HCT116 (cell line): ENCODE data around the gene TM4SF20. TPM values are rescaled to one million over a fixed set of nuclear protein-coding genes. Genes with fewer than 3 reads are reported as not detected.

Experiments
- ATAC-seq: fragments of 200-7000 bp; cut with Tn5 transposase; 2 replicates; pipeline ENCODE4 v1.9.1; 2020; ENCODE audit warnings: mild to moderate bottlenecking, moderate library complexity
- BruUV-seq: library from RNA; stranded (reverse); fragments of 400-500 nt; replicated peaks from 2 replicates; lab custom pipeline; 2021; lab: Mats Ljungman, UMichigan
- CTCF ChIA-PET: fragments of 300-600 bp; sonication (Branson Sonifier 250); formaldehyde crosslinking; loops from one replicate; lab custom pipeline; 2021; ENCODE audit warnings: antibody characterized with exemption; lab: Charles Lee
- POLR2A ChIA-PET: fragments of 300-600, 350-600 bp; sonication (Branson Sonifier 250); formaldehyde crosslinking; loops from one replicate; lab custom pipeline; 2021; ENCODE audit warnings: antibody characterized with exemption; lab: Charles Lee
- RAD21 ChIA-PET, 2 experiments: fragments of 300-600 bp; sonication (Branson Sonifier 250); formaldehyde crosslinking; loops; one replicate each; lab custom pipeline; 2023; ENCODE audit warnings: low total read pairs in 2 of 2; ENCODE audit not compliant: uncharacterized antibody in 2 of 2, unreplicated experiment in 2 of 2, low non-redundant PET in 1 of 2; lab: Charles Lee
- DNase-seq: peaks from one replicate; pipeline ENCODE4 v3.0.0-alpha.2; 2010; ENCODE audit warnings: low read depth, low spot score
- H2AFZ ChIP-seq: fragments of 200-600 bp; shearing (Covaris generic), sonication (generic); 2 replicates; pipeline ENCODE4 v1.6.1; 2017; ENCODE audit warnings: low read depth, mixed run types, mixed read lengths, antibody characterized with exemption, low read length; ENCODE audit not compliant: poor library complexity, severe bottlenecking
- H3K27ac ChIP-seq: 2 replicates; pipeline ENCODE4 v1.5.1; 2012; ENCODE audit warnings: low read depth, low read length
- H3K27me3 ChIP-seq: fragments of 200-600 bp; sonication (generic); 2 replicates; pipeline ENCODE4 v1.6.1; 2016; ENCODE audit warnings: mixed run types, low read length, mixed read lengths; ENCODE audit not compliant: insufficient read depth
- H3K36me3 ChIP-seq, 2 experiments: fragments of 200-500 bp in 1 of 2; fragments of 200-600 bp in 1 of 2; sonication (Bioruptor generic) in 1 of 2; sonication (generic) in 1 of 2; 2 replicates each; pipeline versions ENCODE4 v1.5.1 to v1.6.1; 2014 to 2016; ENCODE audit warnings: low read length in 2 of 2, inconsistent platforms in 1 of 2, mixed read lengths in 1 of 2, mixed run types in 1 of 2; ENCODE audit not compliant: insufficient read depth in 2 of 2, control insufficient read depth in 1 of 2
- H3K4me1 ChIP-seq, 2 experiments: fragments of 200-600 bp in 1 of 2; sonication (generic) in 1 of 2; 2 replicates each; pipeline versions ENCODE4 v1.5.1 to v1.6.1; 2012 to 2017; ENCODE audit warnings: low read length in 2 of 2, inconsistent platforms in 1 of 2, mild to moderate bottlenecking in 1 of 2, mixed read lengths in 1 of 2, mixed run types in 1 of 2, moderate library complexity in 1 of 2; ENCODE audit not compliant: insufficient read depth in 2 of 2, control insufficient read depth in 1 of 2
- H3K4me2 ChIP-seq: fragments of 200-600 bp; sonication (generic); 2 replicates; pipeline ENCODE4 v1.6.1; 2017; ENCODE audit warnings: mixed run types, low read length, mixed read lengths
- H3K4me3 ChIP-seq, 2 experiments: fragments of 200-600 bp in 1 of 2; sonication (generic) in 1 of 2; replicated peaks in 1 of 2; 2 replicates each; pipeline ENCODE4 v1.5.1; 2011 to 2016; ENCODE audit warnings: low read length in 2 of 2, control low read depth in 1 of 2, low read depth in 1 of 2, mild to moderate bottlenecking in 1 of 2, mixed read lengths in 1 of 2, mixed run types in 1 of 2
- H3K79me2 ChIP-seq: fragments of 200-600 bp; sonication (generic); 2 replicates; pipeline ENCODE4 v1.6.1; 2017; ENCODE audit warnings: mild to moderate bottlenecking, mixed run types, low read length, moderate library complexity, mixed read lengths; ENCODE audit not compliant: insufficient read depth
- H3K9ac ChIP-seq: fragments of 200-600 bp; sonication (generic); 2 replicates; pipeline ENCODE4 v1.6.1; 2016; ENCODE audit warnings: low read length, mixed read lengths
- H3K9me2 ChIP-seq: fragments of 200-600 bp; sonication (generic), shearing (Covaris generic); 2 replicates; pipeline ENCODE4 v1.6.1; 2017; ENCODE audit warnings: mixed run types, mild to moderate bottlenecking, moderate library complexity; ENCODE audit not compliant: insufficient read depth
- H3K9me3 ChIP-seq, 2 experiments: fragments of 200-500 bp in 1 of 2; fragments of 200-600 bp in 1 of 2; sonication (Bioruptor generic) in 1 of 2; sonication (generic) in 1 of 2; 2 replicates each; pipeline ENCODE4 v1.6.1; 2014 to 2017; ENCODE audit warnings: low read length in 2 of 2, mixed read lengths in 2 of 2, inconsistent platforms in 1 of 2, low read depth in 1 of 2, mild to moderate bottlenecking in 1 of 2, mixed run types in 1 of 2, moderate library complexity in 1 of 2; ENCODE audit not compliant: control insufficient read depth in 1 of 2, insufficient read depth in 1 of 2
- H4K20me1 ChIP-seq: fragments of 200-600 bp; sonication (generic), shearing (Covaris generic); 2 replicates; pipeline ENCODE4 v1.6.1; 2017; ENCODE audit warnings: mixed run types, mild to moderate bottlenecking, moderate library complexity; ENCODE audit not compliant: insufficient read depth
- CBX3 ChIP-seq: IDR thresholded peaks from 2 replicates; pipeline ENCODE4 v1.6.1; 2012; ENCODE audit warnings: low read depth
- CEBPB ChIP-seq: IDR thresholded peaks from 2 replicates; pipeline ENCODE4 v1.6.1; 2012; ENCODE audit warnings: low read depth
- EGR1 ChIP-seq: IDR thresholded peaks from 2 replicates; pipeline ENCODE4 v1.6.1; 2012; ENCODE audit warnings: low read depth
- ELF1 ChIP-seq: IDR thresholded peaks from 2 replicates; pipeline ENCODE4 v1.6.1; 2012; ENCODE audit warnings: low read depth, borderline replicate concordance
- EZH2 ChIP-seq: fragments of 200-600 bp; sonication (generic); IDR thresholded peaks from 2 replicates; pipeline ENCODE4 v1.6.1; 2017; ENCODE audit warnings: antibody characterized with exemption, mixed run types
- EZH2phosphoT487 ChIP-seq: fragments of 200-600 bp; IDR thresholded peaks from 2 replicates; pipeline ENCODE4 v1.6.1; 2018; ENCODE audit warnings: antibody characterized with exemption, borderline replicate concordance
- FOSL1 ChIP-seq: IDR thresholded peaks from 2 replicates; pipeline ENCODE4 v1.6.1; 2012; ENCODE audit warnings: low read depth
- JUND ChIP-seq: IDR thresholded peaks from 2 replicates; pipeline ENCODE4 v1.6.1; 2012
- MAX ChIP-seq: IDR thresholded peaks from 2 replicates; pipeline ENCODE4 v1.6.1; 2012
- POLR2A ChIP-seq: IDR thresholded peaks from 2 replicates; pipeline ENCODE4 v1.7.0; 2011; ENCODE audit warnings: borderline replicate concordance; ENCODE audit not compliant: insufficient read depth, insufficient read length; ENCODE audit errors: extremely low read depth
- POLR2AphosphoS5 ChIP-seq: IDR thresholded peaks from 2 replicates; pipeline ENCODE4 v1.6.1; 2011; ENCODE audit warnings: mild to moderate bottlenecking, low read depth, low read length, moderate library complexity
- RAD21 ChIP-seq: IDR thresholded peaks from 2 replicates; pipeline ENCODE4 v1.6.1; 2012; ENCODE audit warnings: low read depth, mild to moderate bottlenecking
- SIN3A ChIP-seq: IDR thresholded peaks from 2 replicates; pipeline ENCODE4 v1.6.1; 2012; ENCODE audit warnings: low read depth
- TCF7L2 ChIP-seq: IDR thresholded peaks from 2 replicates; pipeline ENCODE4 v1.7.0; 2011; ENCODE audit warnings: borderline replicate concordance, inconsistent platforms; ENCODE audit not compliant: insufficient read depth, insufficient read length; ENCODE audit errors: extremely low read depth
- YY1 ChIP-seq: IDR thresholded peaks from 2 replicates; pipeline ENCODE4 v1.6.1; 2011; ENCODE audit warnings: low read length, low read depth, moderate library complexity, mild to moderate bottlenecking; ENCODE audit not compliant: insufficient replicate concordance; ENCODE audit errors: extremely low read depth
- ZFX ChIP-seq: fragments of 450-650 bp; IDR thresholded peaks from 2 replicates; pipeline ENCODE4 v1.6.1; 2017
- intact Hi-C: fragments of 100-400 bp; cut with micrococcal nuclease; formaldehyde crosslinking; loops from 2 replicates; pipeline ENCODE4 v1.10.0; 2022
- total RNA-seq: library from RNA; stranded (reverse); gene quantifications from one replicate; pipeline ENCODE4 v1.2.1, GENCODE V29; 2021; ENCODE audit not compliant: unreplicated experiment
- TF ChIP-seq, protein P1 (sequence below): IDR thresholded peaks from 2 replicates; pipeline ENCODE4 v1.6.1; 2012
- TF ChIP-seq, protein P2 (sequence below), 3 experiments: fragments of 200-600 bp in 1 of 3; sonication (generic) in 1 of 3; IDR thresholded peaks in 2 of 3; conservative IDR thresholded peaks in 1 of 3; 2 replicates each; pipeline ENCODE4 v1.5.1; 2012 to 2017; ENCODE audit warnings: low read depth in 2 of 3, low read length in 2 of 3, antibody characterized with exemption in 1 of 3, borderline replicate concordance in 1 of 3, control low read depth in 1 of 3, mild to moderate bottlenecking in 1 of 3, mixed read lengths in 1 of 3, mixed run types in 1 of 3, moderate library complexity in 1 of 3; ENCODE audit not compliant: insufficient read depth in 1 of 3

TM4SF20 gene
- total RNA-seq, 1 experiment from 2014 or later = not detected

DNA sequence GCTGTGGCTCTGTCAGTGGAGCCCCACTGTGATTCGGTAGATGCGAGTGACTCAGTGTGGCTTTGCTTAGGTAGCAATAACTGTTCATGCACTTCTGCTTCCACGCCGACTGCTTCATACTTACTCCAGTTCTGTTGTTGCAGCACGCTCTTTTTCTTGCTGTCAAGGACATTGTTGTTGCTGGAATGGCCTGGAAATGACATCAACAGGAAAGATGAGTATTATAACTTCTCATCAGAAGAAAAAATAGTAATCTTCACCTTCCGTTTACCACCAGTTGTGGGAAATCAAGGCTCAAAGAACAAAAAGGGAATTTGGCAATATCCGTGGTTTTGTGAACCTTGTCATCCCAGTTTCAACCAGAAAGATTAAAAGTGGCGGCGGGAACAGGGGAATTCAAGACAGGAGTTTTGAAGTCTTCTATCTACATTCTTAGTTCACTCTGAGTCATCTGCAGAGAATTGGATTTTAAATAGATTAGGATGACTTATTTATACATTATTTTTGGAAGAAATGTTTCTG is 8.3 kb downstream of the TM4SF20 start (continued):
- TF ChIP-seq YY1 = no peak
- TF ChIP-seq MAX = no peak
- TF ChIP-seq, protein P1, sequence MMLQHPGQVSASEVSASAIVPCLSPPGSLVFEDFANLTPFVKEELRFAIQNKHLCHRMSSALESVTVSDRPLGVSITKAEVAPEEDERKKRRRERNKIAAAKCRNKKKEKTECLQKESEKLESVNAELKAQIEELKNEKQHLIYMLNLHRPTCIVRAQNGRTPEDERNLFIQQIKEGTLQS = no peak
- TF ChIP-seq ELF1 = no peak
- TF ChIP-seq EGR1 = no peak

- Histone ChIP-seq H3K4me1 (no peaks in the 10 kb centered on the region), H4K20me1 (no peaks in the 10 kb centered on the region), H3K27me3 (no peaks in the 10 kb centered on the region), H3K79me2 (no peaks in the 10 kb centered on the region), H3K4me3 (no peak overlapping the region), H3K4me2 (no peak overlapping the region), H3K27ac (no peak overlapping the region), H2AFZ (no peak overlapping the region), H3K9me3 (no peaks in the 10 kb centered on the region), H3K9ac (no peak overlapping the region), H3K36me3 (no peaks in the 10 kb centered on the region), H3K9me2 (no peaks in the 10 kb centered on the region)
- DNase-seq = no peak
- TF ChIP-seq MAX (no peak), CBX3 (no peak), JUND (no peak), POLR2AphosphoS5 (no peak), EZH2phosphoT487 (no peak), EGR1 (no peak), RAD21 (no peak), ZFX (no peak), YY1 (no peak), FOSL1 (no peak), TCF7L2 (no peak), ELF1 (no peak), CEBPB (no peak), EZH2 (no peak), POLR2A (no peak), SIN3A (no peak)
- TF ChIP-seq, protein P2, sequence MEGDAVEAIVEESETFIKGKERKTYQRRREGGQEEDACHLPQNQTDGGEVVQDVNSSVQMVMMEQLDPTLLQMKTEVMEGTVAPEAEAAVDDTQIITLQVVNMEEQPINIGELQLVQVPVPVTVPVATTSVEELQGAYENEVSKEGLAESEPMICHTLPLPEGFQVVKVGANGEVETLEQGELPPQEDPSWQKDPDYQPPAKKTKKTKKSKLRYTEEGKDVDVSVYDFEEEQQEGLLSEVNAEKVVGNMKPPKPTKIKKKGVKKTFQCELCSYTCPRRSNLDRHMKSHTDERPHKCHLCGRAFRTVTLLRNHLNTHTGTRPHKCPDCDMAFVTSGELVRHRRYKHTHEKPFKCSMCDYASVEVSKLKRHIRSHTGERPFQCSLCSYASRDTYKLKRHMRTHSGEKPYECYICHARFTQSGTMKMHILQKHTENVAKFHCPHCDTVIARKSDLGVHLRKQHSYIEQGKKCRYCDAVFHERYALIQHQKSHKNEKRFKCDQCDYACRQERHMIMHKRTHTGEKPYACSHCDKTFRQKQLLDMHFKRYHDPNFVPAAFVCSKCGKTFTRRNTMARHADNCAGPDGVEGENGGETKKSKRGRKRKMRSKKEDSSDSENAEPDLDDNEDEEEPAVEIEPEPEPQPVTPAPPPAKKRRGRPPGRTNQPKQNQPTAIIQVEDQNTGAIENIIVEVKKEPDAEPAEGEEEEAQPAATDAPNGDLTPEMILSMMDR (IDR thresholded peaks at IDR 0.05 in 2 of 3, conservative IDR thresholded peaks at IDR 0.05 in 1 of 3; ENCODE audit: borderline replicate concordance in 1 of 3, insufficient read depth in 1 of 3, low read depth in 2 of 3, low read length in 2 of 3) = no peak
- TF ChIP-seq, protein P1 = no peak
- ChIA-PET POLR2A (no interaction called here), CTCF (no interaction called here), RAD21 (no interaction called here)
- no peak for ATAC-seq
- BruUV-seq = no TSS peak
- intact Hi-C loops = no loop called here
Observed at GRCh38 chr2:227370092-227370491, 9.0 kb downstream of the TM4SF20 start.
